GM23248 (cell line): ENCODE measurements around the gene PRMT1.

Experiments used
- EZH2 ChIP-seq: fragments of 200-600 bp; sonication (generic); IDR thresholded peaks from 2 replicates; pipeline ENCODE4 v1.6.1; 2018; ENCODE audit warnings: antibody characterized with exemption, mild to moderate bottlenecking; ENCODE audit not compliant: insufficient read depth, poor library complexity, severe bottlenecking
- EZH2phosphoT487 ChIP-seq: fragments of 200-600 bp; sonication (generic); IDR thresholded peaks from 2 replicates; pipeline ENCODE4 v1.6.1; 2018; ENCODE audit warnings: antibody characterized with exemption, moderate library complexity, mild to moderate bottlenecking, low read depth; ENCODE audit not compliant: insufficient read depth

DNA sequence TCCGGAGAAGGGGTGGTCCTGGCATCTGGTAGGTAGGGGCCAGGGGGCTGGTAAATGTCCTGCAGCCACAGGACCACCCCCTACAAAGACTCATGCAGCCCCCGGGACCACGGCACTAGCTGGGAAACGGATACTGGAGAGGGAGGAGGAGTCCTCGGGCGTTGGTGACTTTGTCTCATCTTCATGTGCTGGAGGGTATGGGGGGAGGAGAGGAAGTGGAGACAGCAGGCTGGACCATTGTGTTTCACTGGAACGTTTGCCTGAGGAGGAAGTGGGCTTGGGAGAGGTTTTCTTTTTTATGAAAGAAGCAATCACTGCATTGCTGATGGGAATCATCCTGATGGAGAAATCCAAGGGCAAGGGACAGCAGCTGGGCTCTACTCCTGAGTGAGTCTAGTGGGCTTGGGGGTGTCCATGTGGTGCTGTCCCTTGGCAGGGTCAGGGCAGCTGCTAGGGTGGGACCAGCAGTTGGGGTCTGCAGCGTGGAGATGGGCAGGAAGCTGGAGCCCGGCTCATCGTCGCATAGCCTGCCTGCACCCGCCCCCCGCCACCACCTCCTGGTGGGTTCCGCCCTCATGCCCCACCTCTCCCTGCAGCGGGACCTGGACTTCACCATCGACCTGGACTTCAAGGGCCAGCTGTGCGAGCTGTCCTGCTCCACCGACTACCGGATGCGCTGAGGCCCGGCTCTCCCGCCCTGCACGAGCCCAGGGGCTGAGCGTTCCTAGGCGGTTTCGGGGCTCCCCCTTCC, 10.7 kb downstream of the PRMT1 start:
- TF ChIP-seq EZH2: no peak
- TF ChIP-seq EZH2phosphoT487: no peak
